Right lobe of liver (tissue), 4 donors: ENCODE data around the gene TH.

Experiments
- POLR2A ChIP-seq: fragments of 450-650 bp; IDR thresholded peaks from one replicate; pipeline ENCODE4 v1.6.1; 2017; ENCODE audit warnings: antibody characterized with exemption, mild to moderate bottlenecking
- TF ChIP-seq, protein P1 (sequence below), 4 donors: fragments of 200-600 bp in 3 of 4; fragments of 450-650 bp in 1 of 4; IDR thresholded peaks; one replicate each; pipeline versions ENCODE4 v1.5.1 to v1.8.0; 2016 to 2022; ENCODE audit warnings: antibody characterized with exemption in 4 of 4, mild to moderate bottlenecking in 2 of 4
- donor health status: DM: no; HTN: no; CAD: no.
- donor health status: DM: no; HTN: no; CAD: no.
- donor health status: DM: no; HTN: yes; CAD: no.

DNA sequence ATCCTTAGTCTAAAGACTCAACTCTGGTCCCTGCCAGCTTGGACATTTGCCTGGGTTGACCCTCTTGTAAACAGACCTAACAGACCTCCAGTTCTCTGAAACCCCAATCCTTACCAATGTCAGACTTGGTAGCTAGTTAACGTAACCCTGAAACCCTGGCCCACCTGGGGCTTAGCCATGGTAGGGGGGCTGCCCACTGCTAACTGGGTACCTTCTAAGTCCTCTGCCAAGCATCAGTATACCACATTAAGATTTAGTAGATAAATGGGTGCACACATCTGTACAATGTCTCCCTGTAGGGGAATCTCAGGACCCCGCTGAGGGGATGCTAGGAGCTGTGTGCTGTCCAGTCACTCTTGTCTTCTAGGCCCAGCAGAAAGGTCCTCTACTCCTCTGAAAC is 29.9 kb upstream of the TH start:
- TF ChIP-seq POLR2A = no peak
- TF ChIP-seq, protein P1, sequence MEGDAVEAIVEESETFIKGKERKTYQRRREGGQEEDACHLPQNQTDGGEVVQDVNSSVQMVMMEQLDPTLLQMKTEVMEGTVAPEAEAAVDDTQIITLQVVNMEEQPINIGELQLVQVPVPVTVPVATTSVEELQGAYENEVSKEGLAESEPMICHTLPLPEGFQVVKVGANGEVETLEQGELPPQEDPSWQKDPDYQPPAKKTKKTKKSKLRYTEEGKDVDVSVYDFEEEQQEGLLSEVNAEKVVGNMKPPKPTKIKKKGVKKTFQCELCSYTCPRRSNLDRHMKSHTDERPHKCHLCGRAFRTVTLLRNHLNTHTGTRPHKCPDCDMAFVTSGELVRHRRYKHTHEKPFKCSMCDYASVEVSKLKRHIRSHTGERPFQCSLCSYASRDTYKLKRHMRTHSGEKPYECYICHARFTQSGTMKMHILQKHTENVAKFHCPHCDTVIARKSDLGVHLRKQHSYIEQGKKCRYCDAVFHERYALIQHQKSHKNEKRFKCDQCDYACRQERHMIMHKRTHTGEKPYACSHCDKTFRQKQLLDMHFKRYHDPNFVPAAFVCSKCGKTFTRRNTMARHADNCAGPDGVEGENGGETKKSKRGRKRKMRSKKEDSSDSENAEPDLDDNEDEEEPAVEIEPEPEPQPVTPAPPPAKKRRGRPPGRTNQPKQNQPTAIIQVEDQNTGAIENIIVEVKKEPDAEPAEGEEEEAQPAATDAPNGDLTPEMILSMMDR (IDR thresholded peaks at IDR 0.05) = no peak
